ENCODE data around the gene ARHGAP24.

- TF ChIP-seq POLR2A (IDR thresholded peaks at IDR 0.05; ENCODE audit: low read length): no peak
- TF ChIP-seq REST (IDR thresholded peaks at IDR 0.05): no peak
- no peak for TF ChIP-seq CBX2 (IDR thresholded peaks at IDR 0.05; ENCODE audit: borderline replicate concordance, low read depth)
- no peak for TF ChIP-seq RAD21 (conservative IDR thresholded peaks at IDR 0.05 in 1 of 2, IDR thresholded peaks at IDR 0.05 in 1 of 2)
- no peak for TF ChIP-seq CTCF (IDR thresholded peaks at IDR 0.05)
- no peak for TF ChIP-seq RCOR1 (IDR thresholded peaks at IDR 0.05; ENCODE audit: low read depth, low read length)
- TF ChIP-seq E2F6 (IDR thresholded peaks at IDR 0.05; ENCODE audit: borderline replicate concordance, low read depth): no peak
- no peak for TF ChIP-seq SMC3 (IDR thresholded peaks at IDR 0.05)
- no peak for TF ChIP-seq EHMT2 (IDR thresholded peaks at IDR 0.05; ENCODE audit: low read depth)
- no peak for TF ChIP-seq FOXS1 (CRISPR knock-in tag; IDR thresholded peaks at IDR 0.05)
- TF ChIP-seq KDM1A (IDR thresholded peaks at IDR 0.05; ENCODE audit: low read depth): no peak
- TF ChIP-seq EP300 (IDR thresholded peaks at IDR 0.05): no peak
- TF ChIP-seq TP53 (CRISPR knock-in tag; IDR thresholded peaks at IDR 0.05): no peak
Observed at GRCh38 chr4:85803856-85804255, 328.9 kb downstream of the ARHGAP24 start.

Measured in A549 (cell line).